ENCODE data around the gene MYADML2. TPM values are rescaled to one million over a fixed set of nuclear protein-coding genes. Genes with fewer than 3 reads are reported as not detected.

The MYADML2 gene
- total RNA-seq, 4 donors from 2014 or later: 0.76 TPM; not detected in 3

DNA sequence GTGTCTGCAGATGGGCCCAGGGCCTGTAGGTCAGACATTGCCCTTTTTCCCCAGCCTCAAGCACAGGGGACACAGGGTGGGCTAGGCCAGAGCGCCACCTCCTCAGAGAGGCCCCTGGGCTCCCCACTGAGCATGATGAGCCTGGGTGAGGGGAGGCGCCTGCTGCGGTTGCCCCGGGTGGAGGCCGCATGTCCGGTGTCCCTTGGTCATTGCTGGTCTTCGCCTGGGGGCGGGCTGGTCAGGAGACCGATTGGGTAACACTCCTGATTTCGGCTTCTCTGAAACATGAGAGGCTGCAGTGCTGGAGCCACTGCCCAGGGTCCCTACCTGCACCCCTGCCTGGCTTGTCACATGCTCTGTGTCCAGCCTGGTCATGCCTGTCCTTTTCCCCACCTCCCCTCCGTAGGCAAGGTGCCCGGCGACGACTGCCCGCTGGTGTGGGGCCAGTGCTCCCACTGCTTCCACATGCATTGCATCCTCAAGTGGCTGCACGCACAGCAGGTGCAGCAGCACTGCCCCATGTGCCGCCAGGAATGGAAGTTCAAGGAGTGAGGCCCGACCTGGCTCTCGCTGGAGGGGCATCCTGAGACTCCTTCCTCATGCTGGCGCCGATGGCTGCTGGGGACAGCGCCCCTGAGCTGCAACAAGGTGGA is 47.4 kb downstream of the MYADML2 start:
- Histone ChIP-seq H3K27ac (no peak overlapping the region), H3K9me3 (no peaks in the 10 kb centered on the region), H3K4me3 (no peak overlapping the region), H3K36me3 (peaks cover 0 to 65% (median 0%) of the 10 kb centered on the region in 3 donors), H3K4me1 (peaks cover 0 to 17% (median 7%) of the 10 kb centered on the region in 4 donors), H3K27me3 (no peaks in the 10 kb centered on the region)
- DNase-seq: no peak
- TF ChIP-seq, protein P1, sequence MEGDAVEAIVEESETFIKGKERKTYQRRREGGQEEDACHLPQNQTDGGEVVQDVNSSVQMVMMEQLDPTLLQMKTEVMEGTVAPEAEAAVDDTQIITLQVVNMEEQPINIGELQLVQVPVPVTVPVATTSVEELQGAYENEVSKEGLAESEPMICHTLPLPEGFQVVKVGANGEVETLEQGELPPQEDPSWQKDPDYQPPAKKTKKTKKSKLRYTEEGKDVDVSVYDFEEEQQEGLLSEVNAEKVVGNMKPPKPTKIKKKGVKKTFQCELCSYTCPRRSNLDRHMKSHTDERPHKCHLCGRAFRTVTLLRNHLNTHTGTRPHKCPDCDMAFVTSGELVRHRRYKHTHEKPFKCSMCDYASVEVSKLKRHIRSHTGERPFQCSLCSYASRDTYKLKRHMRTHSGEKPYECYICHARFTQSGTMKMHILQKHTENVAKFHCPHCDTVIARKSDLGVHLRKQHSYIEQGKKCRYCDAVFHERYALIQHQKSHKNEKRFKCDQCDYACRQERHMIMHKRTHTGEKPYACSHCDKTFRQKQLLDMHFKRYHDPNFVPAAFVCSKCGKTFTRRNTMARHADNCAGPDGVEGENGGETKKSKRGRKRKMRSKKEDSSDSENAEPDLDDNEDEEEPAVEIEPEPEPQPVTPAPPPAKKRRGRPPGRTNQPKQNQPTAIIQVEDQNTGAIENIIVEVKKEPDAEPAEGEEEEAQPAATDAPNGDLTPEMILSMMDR (IDR thresholded peaks at IDR 0.05): no peak
- TF ChIP-seq POLR2A (IDR thresholded peaks at IDR 0.05): no peak

DNA sequence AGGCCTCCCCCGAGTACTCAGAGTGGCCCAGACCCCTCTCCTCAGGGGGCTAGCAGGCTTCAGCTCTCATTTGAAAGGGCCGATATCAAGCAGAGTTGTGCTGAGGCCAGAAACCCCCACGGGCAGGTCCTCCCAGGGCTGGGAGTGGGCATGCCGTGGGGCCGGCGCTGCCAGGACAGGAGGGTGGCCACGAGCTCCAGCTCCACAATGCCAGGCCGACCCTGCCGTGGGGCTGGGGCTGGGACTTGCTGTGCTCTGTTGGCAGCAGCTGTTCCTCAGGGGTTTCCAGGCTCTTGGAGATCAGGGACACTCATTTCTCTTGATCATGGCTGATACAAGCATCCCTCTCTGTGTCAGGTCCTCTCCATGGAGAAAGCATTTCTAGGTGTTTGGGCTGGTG is 48.1 kb downstream of the MYADML2 start:
- no peak overlapping the region for H3K27ac ChIP-seq
- no peaks in the 10 kb centered on the region for H3K27me3 ChIP-seq
- peaks cover 0 to 17% (median 7%) of the 10 kb centered on the region in 4 donors for H3K4me1 ChIP-seq
- TF ChIP-seq, protein P1 (IDR thresholded peaks at IDR 0.05): no peak
- no peak overlapping the region for H3K4me3 ChIP-seq
- DNase-seq: no peak
- peaks cover 0 to 64% (median 0%) of the 10 kb centered on the region in 3 donors for H3K36me3 ChIP-seq
- H3K9me3 ChIP-seq: no peaks in the 10 kb centered on the region

DNA sequence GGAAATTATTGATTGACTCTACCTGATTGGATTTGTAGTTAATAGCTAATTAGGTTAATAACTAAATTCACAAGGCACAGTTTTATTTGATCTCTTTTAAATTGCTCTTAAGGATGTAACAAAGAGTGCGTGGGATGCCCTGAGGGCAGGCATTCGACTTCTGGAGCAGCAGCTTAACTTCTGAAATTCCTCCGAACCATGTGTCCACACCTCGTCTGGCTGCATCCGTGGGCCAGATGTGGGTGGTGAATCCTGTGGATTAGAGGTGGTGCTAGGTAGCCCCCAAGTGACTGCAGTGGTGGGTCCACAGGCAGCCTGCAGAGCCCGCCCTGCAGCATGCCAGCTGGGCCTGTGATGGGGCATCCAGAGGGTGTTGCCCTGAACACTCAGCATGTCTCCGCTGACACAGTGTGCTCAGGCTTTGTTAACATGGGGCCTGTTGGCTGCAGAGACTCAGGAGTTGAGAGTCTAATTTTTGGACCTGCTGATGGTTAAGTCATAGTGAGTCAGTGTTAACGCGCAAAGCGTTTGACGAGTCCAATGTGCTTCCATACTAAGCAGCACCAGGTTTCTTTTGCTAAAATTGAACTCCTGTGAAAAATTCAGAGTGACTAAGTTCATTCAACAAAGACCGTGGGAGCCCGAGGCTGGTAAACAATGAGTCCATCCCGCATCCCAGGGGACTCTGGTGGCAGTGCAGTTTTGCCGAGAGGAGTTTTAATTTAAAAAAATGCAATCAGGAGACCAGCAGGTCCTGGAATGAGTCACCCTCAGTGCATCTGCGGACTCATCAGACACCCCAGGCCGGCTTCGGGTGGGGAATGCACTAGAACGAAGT is 48.8 kb downstream of the MYADML2 start:
- no peak overlapping the region for H3K4me3 ChIP-seq
- no peak for DNase-seq
- no peaks in the 10 kb centered on the region for H3K9me3 ChIP-seq
- peaks cover 0 to 17% (median 7%) of the 10 kb centered on the region in 4 donors for H3K4me1 ChIP-seq
- H3K27me3 ChIP-seq: no peaks in the 10 kb centered on the region
- TF ChIP-seq, protein P1 (IDR thresholded peaks at IDR 0.05): no peak
- no peak for TF ChIP-seq POLR2A (IDR thresholded peaks at IDR 0.05)
- H3K27ac ChIP-seq: no peak overlapping the region
- peaks cover 0 to 64% (median 0%) of the 10 kb centered on the region in 3 donors for H3K36me3 ChIP-seq

DNA sequence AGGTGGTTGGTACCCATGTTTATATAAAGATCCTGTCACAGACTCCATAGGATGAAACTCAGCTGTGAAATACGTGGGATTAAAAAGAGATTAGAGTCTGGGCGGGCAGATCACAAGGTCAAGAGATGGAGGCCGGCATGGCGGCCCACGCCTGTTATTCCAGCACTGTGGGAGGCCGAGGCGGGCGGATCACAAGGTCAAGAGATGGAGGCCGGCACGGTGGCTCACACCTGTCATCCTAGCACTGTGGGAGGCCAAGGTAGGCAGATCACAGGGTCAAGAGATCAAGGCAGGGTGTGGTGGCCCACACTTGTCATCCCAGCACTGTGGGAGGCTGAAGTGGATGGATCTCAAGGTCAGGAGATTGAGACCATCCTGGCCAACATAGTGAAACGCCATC is 51.6 kb downstream of the MYADML2 start:
- Histone ChIP-seq H3K4me1 (peaks cover 0 to 15% (median 3%) of the 10 kb centered on the region in 4 donors), H3K27ac (no peak overlapping the region), H3K36me3 (peaks cover 0 to 62% (median 0%) of the 10 kb centered on the region in 3 donors), H3K4me3 (no peak overlapping the region), H3K27me3 (no peaks in the 10 kb centered on the region), H3K9me3 (no peaks in the 10 kb centered on the region)
- no peak for TF ChIP-seq POLR2A (IDR thresholded peaks at IDR 0.05)
- TF ChIP-seq, protein P1 (IDR thresholded peaks at IDR 0.05): no peak
- DNase-seq: no peak

DNA sequence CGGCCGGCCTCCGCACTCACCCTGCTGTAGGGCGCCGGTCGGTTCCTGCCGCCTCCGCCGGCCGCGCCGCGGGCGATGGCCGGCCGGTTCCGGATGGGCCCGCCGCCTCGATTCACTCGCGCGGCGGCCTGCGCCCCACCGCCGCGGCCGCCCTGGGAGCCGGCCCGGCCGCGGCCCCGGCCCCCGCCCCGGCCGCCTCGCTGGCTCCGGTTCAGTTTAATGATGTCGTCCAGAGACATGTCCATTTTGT is 55.8 kb downstream of the MYADML2 start:
- H3K4me1 ChIP-seq: peaks cover 0 to 23% (median 8%) of the 10 kb centered on the region in 4 donors
- DNase-seq: no peak
- no peaks in the 10 kb centered on the region for H3K27me3 ChIP-seq
- H3K27ac ChIP-seq: peak overlapping the region; percentile 91 to 98 (median 94)
- H3K36me3 ChIP-seq: peaks cover 0 to 58% (median 3%) of the 10 kb centered on the region in 3 donors
- TF ChIP-seq POLR2A (IDR thresholded peaks at IDR 0.05): no peak
- TF ChIP-seq, protein P1 (IDR thresholded peaks at IDR 0.05): no peak
- peak overlapping the region; percentile 87 to 100 (median 94) for H3K4me3 ChIP-seq
- H3K9me3 ChIP-seq: no peaks in the 10 kb centered on the region

Measured in Peyer's patch (tissue), 4 donors.